Colonic mucosa (tissue), 4 donors: ENCODE measurements around the gene MARK1. TPM values are rescaled to one million over a fixed set of nuclear protein-coding genes. Genes with fewer than 3 reads are reported as not detected.

ENCODE experiments used
- DNase-seq: peaks from one replicate; pipeline ENCODE4 v3.0.0-alpha.2; 2020
- H3K27ac ChIP-seq: fragments of 200-600 bp; one replicate; pipeline ENCODE4 v1.8.0; 2021
- H3K27me3 ChIP-seq: fragments of 200-600 bp; one replicate; pipeline ENCODE4 v1.8.0; 2021
- H3K36me3 ChIP-seq: fragments of 200-600 bp; one replicate; pipeline ENCODE4 v1.8.0; 2021
- H3K4me1 ChIP-seq: fragments of 200-600 bp; one replicate; pipeline ENCODE4 v1.8.0; 2021; ENCODE audit warnings: mild to moderate bottlenecking
- H3K4me3 ChIP-seq: fragments of 200-600 bp; one replicate; pipeline ENCODE4 v1.8.0; 2021
- H3K9ac ChIP-seq, 2 donors: one replicate each; pipeline ENCODE4 v1.7.0; 2013; ENCODE audit warnings: control low read depth in 2 of 2, low read depth in 2 of 2, low read length in 2 of 2
- H3K9me3 ChIP-seq: fragments of 200-600 bp; one replicate; pipeline ENCODE4 v1.8.0; 2021
- intact Hi-C: fragments of 100-400 bp; cut with DNase I; formaldehyde crosslinking; loops from one replicate; pipeline ENCODE4 v1.14.1; 2022
- total RNA-seq, 2 donors: library from RNA; stranded (reverse); fragmentation: NEBNext Ultra II Directional in 1 of 2; extraction: Animal tissue kit (Norgen Biotek cat#: 25700) in 1 of 2; gene quantifications; one replicate each; pipeline ENCODE4 v1.2.1, GENCODE V29; 2021
- TF ChIP-seq, protein P1 (sequence below): fragments of 200-600 bp; IDR thresholded peaks from one replicate; pipeline ENCODE4 v1.8.0; 2022; ENCODE audit warnings: antibody characterized with exemption, mild to moderate bottlenecking
- donor health status: healthy.
- donor health status: DM: no; HTN: no; CAD: no.
- donor health status: DM: no; HTN: no; CAD: no.

MARK1 gene
- total RNA-seq, 2 donors from 2014 or later = 1.8 to 3.3 TPM

DNA sequence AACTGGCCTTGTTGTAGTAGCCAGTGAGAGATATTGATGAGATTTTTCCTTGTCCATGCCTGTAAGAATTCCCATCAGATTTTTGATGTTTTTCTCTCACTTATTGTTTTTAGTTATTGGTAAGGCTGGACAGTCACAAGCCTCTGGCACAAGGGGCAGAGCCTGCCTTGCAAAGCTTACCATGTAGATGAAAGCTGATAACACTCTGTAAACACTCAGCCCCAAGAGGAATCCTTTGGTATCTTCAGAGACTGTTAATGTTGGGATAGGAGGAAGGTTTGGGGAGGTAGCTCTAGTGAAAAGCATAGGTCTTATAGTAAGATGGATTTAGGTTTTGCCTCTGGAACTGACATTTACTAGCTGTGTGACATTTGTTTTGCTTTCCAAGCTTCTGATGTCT is 37.7 kb downstream of the MARK1 start:
- no peak for DNase-seq
- Histone ChIP-seq H3K27ac (no peak overlapping the region), H3K4me3 (no peak overlapping the region), H3K4me1 (no peaks in the 10 kb centered on the region), H3K27me3 (no peaks in the 10 kb centered on the region), H3K9ac (no peak overlapping the region), H3K9me3 (no peaks in the 10 kb centered on the region), H3K36me3 (no peaks in the 10 kb centered on the region)
- intact Hi-C loops = no loop called here
- TF ChIP-seq, protein P1, sequence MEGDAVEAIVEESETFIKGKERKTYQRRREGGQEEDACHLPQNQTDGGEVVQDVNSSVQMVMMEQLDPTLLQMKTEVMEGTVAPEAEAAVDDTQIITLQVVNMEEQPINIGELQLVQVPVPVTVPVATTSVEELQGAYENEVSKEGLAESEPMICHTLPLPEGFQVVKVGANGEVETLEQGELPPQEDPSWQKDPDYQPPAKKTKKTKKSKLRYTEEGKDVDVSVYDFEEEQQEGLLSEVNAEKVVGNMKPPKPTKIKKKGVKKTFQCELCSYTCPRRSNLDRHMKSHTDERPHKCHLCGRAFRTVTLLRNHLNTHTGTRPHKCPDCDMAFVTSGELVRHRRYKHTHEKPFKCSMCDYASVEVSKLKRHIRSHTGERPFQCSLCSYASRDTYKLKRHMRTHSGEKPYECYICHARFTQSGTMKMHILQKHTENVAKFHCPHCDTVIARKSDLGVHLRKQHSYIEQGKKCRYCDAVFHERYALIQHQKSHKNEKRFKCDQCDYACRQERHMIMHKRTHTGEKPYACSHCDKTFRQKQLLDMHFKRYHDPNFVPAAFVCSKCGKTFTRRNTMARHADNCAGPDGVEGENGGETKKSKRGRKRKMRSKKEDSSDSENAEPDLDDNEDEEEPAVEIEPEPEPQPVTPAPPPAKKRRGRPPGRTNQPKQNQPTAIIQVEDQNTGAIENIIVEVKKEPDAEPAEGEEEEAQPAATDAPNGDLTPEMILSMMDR = no peak

DNA sequence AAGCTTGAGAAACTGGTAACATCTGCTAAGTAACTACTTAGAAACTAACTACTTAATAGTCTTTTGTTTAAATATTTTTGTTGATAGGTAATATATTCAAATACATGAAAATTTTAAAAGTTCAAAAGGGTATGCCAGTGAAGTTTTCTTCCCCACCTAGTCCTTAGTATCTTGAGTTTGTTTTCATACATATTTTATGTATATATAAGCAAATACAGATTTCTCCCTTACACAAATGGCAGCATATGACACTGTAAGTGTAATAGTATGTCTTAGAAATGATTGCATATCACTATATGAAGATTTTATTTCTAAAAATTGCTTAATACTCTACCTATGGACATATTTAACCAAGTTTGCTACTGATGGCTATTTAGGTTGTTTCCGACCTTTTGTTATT is 38.9 kb downstream of the MARK1 start:
- H3K36me3 ChIP-seq = no peaks in the 10 kb centered on the region
- H3K9ac ChIP-seq = no peak overlapping the region
- DNase-seq = no peak
- no peaks in the 10 kb centered on the region for H3K4me1 ChIP-seq
- intact Hi-C loops = no loop called here
- no peaks in the 10 kb centered on the region for H3K27me3 ChIP-seq
- no peak overlapping the region for H3K27ac ChIP-seq
- TF ChIP-seq, protein P1 = no peak
- H3K9me3 ChIP-seq = no peaks in the 10 kb centered on the region
- no peak overlapping the region for H3K4me3 ChIP-seq

DNA sequence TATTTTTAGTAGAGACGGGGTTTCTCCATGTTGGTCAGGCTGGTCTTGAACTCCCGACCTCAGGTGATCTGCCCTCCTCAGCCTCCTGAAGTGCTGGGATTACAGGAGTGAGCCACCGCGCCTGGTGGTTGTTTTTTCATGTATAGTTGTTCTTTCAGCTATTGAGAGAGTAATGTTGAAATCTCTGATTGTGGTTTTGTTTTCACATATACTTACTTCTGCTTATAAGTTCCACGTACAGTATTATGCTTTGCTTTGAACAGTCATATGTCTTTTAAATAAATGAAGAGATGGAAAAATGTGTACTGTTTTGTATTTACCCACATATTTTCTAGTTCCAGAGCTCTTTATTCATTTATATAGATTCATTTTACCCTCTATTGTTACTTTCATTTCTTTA is 44.5 kb downstream of the MARK1 start:
- Histone ChIP-seq H3K36me3 (no peaks in the 10 kb centered on the region), H3K27ac (no peak overlapping the region), H3K4me3 (no peak overlapping the region), H3K4me1 (no peaks in the 10 kb centered on the region), H3K9me3 (no peaks in the 10 kb centered on the region), H3K9ac (no peak overlapping the region), H3K27me3 (no peaks in the 10 kb centered on the region)
- intact Hi-C loops = no loop called here
- TF ChIP-seq, protein P1 = no peak
- no peak for DNase-seq

DNA sequence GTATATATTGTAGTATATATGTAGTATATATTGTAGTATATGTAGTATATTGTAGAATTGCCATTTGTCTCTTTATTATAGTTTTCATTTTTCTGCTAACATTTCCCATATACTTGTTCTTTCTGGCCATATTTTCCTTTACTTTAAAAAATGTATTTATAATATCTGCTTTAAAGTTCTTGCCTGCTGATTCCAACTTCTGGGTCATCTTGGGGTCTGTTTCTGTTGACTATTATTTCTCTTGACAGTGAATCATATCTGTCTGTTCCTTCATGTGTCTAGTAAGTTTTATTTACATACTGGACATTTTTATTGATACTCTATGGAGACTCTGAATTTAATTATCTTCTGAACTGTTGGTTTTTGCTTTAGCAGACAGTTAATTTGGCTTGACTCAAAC is 45.9 kb downstream of the MARK1 start:
- no peaks in the 10 kb centered on the region for H3K4me1 ChIP-seq
- no peak overlapping the region for H3K9ac ChIP-seq
- no peak overlapping the region for H3K4me3 ChIP-seq
- TF ChIP-seq, protein P1 = no peak
- no peaks in the 10 kb centered on the region for H3K36me3 ChIP-seq
- intact Hi-C loops = no loop called here
- no peaks in the 10 kb centered on the region for H3K27me3 ChIP-seq
- H3K9me3 ChIP-seq = no peaks in the 10 kb centered on the region
- no peak for DNase-seq
- no peak overlapping the region for H3K27ac ChIP-seq

DNA sequence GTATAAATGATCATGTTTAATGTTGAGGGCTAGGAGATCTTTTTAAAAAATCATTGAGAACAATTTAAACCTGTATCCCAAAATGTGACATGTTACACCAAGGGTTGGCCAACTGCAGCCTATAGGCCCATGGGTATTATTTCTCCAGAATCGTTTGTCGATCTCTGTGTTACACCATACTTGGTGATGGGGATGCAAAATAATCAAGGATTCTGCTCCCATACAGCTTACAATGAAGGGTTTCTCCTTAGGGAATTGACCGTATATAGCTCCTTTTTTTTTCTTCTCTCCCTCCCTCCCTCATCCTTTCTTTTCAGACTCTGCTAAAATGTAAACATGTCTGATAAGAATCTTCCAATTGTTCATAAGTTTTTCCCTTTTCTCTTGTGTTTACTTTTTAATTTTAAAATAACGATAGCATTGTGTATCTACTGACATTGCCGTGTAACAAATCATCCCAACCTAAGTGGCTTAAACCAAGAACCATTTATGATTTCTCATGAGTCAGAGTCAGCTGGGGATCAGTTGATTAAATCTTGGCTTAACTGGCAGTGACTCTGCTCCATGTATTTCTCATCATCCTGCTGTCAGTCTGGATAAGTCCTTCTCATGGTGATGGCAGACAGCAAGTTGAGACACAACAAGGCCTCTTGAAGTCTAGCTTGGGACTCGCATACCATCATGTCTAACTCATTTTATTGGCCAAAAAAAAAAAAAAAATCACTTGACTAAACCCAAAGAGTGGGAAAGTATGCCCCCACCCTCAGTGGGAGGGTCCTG is 48.0 kb downstream of the MARK1 start:
- no peak for DNase-seq
- TF ChIP-seq, protein P1 = no peak
- no peaks in the 10 kb centered on the region for H3K36me3 ChIP-seq
- no peaks in the 10 kb centered on the region for H3K4me1 ChIP-seq
- H3K4me3 ChIP-seq = no peak overlapping the region
- no peaks in the 10 kb centered on the region for H3K9me3 ChIP-seq
- intact Hi-C loops = no loop called here
- H3K27me3 ChIP-seq = no peaks in the 10 kb centered on the region
- H3K9ac ChIP-seq = no peak overlapping the region
- H3K27ac ChIP-seq = no peak overlapping the region
